ENCODE data around the gene RBM47. TPM values are rescaled to one million over a fixed set of nuclear protein-coding genes. Genes with fewer than 3 reads are reported as not detected.
"Not testable (repeated sequence)": the region's sequence is repeated elsewhere in the genome, so short reads cannot be mapped to it uniquely, and the experiment has no call there.

Gene RBM47
- total RNA-seq, 1 donor from 2014 or later: 105 TPM

DNA sequence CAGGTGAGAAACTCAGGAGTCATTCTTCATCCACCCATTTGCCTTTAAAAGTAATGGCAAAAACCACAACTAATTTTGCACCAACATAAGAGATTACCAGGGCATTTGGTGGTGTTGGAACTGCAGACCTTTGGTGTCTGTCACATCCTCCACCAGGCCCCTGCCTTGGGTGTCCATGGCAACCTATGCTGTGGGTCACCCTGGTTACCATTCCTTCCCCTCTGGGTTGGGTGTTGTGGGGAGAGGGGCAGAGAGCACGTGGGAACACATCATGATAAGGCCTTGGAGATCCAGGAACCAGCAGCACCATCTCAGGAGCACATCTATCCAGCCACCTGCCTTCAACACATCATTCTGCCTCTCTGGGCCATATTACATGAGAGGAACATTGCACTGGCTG is 217.3 kb downstream of the RBM47 start:
- H3K27ac ChIP-seq: no peak overlapping the region
- intact Hi-C loops (cut with DNase I): no loop called here
- no peak overlapping the region for H3K4me3 ChIP-seq
- TF ChIP-seq, protein P1, sequence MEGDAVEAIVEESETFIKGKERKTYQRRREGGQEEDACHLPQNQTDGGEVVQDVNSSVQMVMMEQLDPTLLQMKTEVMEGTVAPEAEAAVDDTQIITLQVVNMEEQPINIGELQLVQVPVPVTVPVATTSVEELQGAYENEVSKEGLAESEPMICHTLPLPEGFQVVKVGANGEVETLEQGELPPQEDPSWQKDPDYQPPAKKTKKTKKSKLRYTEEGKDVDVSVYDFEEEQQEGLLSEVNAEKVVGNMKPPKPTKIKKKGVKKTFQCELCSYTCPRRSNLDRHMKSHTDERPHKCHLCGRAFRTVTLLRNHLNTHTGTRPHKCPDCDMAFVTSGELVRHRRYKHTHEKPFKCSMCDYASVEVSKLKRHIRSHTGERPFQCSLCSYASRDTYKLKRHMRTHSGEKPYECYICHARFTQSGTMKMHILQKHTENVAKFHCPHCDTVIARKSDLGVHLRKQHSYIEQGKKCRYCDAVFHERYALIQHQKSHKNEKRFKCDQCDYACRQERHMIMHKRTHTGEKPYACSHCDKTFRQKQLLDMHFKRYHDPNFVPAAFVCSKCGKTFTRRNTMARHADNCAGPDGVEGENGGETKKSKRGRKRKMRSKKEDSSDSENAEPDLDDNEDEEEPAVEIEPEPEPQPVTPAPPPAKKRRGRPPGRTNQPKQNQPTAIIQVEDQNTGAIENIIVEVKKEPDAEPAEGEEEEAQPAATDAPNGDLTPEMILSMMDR (IDR thresholded peaks at IDR 0.05): no peak
- ATAC-seq (no peak), DNase-seq (no peak)
- no peaks in the 10 kb centered on the region for H3K27me3 ChIP-seq
- no peaks in the 10 kb centered on the region for H3K9me3 ChIP-seq
- H3K36me3 ChIP-seq: no peaks in the 10 kb centered on the region
- no peaks in the 10 kb centered on the region for H3K4me1 ChIP-seq

DNA sequence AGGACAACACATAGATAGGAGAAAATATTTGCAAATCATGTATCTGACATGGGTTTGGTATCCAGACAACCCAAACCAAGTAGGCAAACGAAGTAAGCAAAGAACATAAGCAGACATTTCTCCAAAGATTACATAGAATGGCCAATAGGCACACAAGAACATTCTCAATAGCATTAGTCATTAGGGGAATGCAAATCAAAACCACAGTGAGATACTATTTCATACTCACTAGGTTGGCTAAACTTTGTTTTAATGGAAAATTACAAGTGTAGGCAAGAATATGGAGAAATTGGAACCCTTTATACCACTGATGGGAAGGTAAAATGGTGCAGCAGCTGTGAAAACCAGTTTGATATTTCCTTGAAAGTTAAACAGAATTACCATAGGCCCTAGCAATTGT is 219.8 kb downstream of the RBM47 start:
- H3K36me3 ChIP-seq: no peaks in the 10 kb centered on the region
- TF ChIP-seq, protein P1 (IDR thresholded peaks at IDR 0.05): no peak
- no peaks in the 10 kb centered on the region for H3K27me3 ChIP-seq
- H3K9me3 ChIP-seq: no peaks in the 10 kb centered on the region
- intact Hi-C loops (cut with DNase I): no loop called here
- no peak overlapping the region for H3K27ac ChIP-seq
- no peak overlapping the region for H3K4me3 ChIP-seq
- DNase-seq: no peak
- ATAC-seq: no peak
- H3K4me1 ChIP-seq: no peaks in the 10 kb centered on the region

DNA sequence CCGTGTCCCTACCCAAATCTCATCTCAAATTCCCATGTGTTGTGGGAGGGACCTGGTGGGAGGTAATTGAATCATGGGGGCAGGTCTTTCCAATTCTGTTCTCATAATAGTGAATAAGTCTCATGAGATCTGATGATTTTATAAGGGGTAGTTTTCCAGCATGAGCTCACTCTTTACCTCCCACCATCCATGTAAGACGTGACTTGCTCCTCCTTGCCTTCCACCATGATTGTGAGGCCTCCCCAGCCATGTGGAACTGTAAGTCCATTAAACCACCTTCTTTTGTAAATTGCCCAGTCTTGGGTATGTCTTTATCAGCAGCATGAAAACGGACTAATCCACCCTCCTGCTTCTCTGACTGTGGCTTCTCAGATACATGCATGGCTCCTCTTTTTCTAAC is 222.2 kb downstream of the RBM47 start:
- H3K27ac ChIP-seq; intact Hi-C loops (cut with DNase I); H3K9me3 ChIP-seq; H3K4me3 ChIP-seq; H3K36me3 ChIP-seq; DNase-seq; H3K27me3 ChIP-seq; ATAC-seq; H3K4me1 ChIP-seq: not testable (repeated sequence)

DNA sequence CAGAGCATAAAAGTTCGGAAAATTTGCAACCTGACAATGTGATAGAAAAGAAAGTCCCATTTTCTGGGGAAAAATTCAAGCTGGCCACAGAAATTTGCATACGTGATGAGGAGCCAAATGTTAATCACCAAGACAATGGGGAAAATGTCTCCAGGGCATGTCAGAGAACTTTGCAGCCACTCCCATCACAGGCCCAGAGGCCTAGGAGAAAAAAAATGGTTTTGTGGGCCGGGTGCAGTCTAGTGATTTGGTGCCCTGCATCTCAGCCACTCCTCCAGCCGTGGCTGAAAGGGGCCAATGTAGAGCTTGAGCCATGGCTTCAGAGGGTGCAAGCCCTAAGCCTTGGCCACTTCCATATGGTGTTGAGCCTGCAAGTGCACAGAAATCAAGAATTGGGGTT is 223.3 kb downstream of the RBM47 start:
- Histone ChIP-seq H3K9me3 (no peaks in the 10 kb centered on the region), H3K36me3 (no peaks in the 10 kb centered on the region), H3K4me3 (no peak overlapping the region), H3K27ac (no peak overlapping the region), H3K4me1 (no peaks in the 10 kb centered on the region), H3K27me3 (no peaks in the 10 kb centered on the region)
- intact Hi-C loops (cut with DNase I): no loop called here
- TF ChIP-seq, protein P1 (IDR thresholded peaks at IDR 0.05): no peak
- ATAC-seq: no peak
- no peak for DNase-seq

DNA sequence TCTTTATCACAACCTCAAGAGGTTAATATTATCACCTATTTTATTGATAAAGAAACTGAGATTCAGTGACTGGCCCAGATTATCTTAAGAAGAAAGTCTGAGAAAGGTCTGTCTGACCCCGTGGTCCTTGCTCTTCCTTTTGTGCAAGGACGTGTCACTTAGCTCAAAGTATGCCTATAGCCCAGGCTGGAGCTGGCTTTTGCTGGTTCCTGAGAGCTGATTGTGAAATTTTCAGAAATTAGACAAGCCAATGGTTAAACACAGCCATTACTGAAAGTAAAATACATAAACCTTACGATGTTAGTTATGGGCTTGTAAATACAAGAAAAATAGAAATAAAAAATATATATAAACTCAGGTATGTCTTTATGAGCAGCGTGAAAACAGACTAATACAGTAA is 224.5 kb downstream of the RBM47 start:
- no peak for DNase-seq

DNA sequence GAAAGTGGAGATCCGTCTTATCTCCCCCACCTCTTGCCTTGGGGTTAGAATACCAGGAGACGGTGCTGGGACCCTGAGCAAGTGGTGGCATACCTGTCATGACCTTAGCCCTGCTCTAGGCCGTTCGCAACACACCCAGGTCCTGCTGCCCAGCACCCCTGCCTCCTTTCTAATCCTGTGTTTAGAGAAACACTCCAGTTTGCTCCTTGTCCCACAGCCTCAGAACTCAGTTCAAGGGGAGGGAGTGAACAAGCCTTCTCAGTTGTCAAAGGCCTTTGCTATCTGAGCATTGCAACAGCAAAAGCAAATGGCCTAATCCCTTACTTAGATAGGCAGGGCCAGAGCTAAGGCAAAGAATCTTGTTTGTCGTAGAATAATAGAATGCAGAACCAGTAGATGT is 226.6 kb downstream of the RBM47 start:
- Histone ChIP-seq H3K36me3 (no peaks in the 10 kb centered on the region), H3K4me3 (no peak overlapping the region), H3K27me3 (no peaks in the 10 kb centered on the region), H3K27ac (peak overlapping the region; percentile 86), H3K9me3 (no peaks in the 10 kb centered on the region), H3K4me1 (no peaks in the 10 kb centered on the region)
- DNase-seq: no peak
- intact Hi-C loops (cut with DNase I): no loop called here
- TF ChIP-seq, protein P1 (IDR thresholded peaks at IDR 0.05): no peak
- peak; percentile 73 for ATAC-seq

More for the DNA sequence above, 224.5 kb downstream of the RBM47 start:
- Histone ChIP-seq H3K9me3 (no peaks in the 10 kb centered on the region), H3K4me3 (no peak overlapping the region), H3K36me3 (no peaks in the 10 kb centered on the region), H3K4me1 (no peaks in the 10 kb centered on the region), H3K27ac (peak overlapping the region; percentile 86), H3K27me3 (no peaks in the 10 kb centered on the region)
- ATAC-seq: peak; percentile 21
- intact Hi-C loops (cut with DNase I): no loop called here
- TF ChIP-seq, protein P1 (IDR thresholded peaks at IDR 0.05): no peak

Measured in upper lobe of right lung (tissue), 1 donor.